ENCODE results near the gene KRTAP10-9. TPM values are rescaled to one million over a fixed set of nuclear protein-coding genes. Genes with fewer than 3 reads are reported as not detected.

The KRTAP10-9 gene
- total RNA-seq, 1 donor from 2014 or later = not detected

- no peak for DNase-seq (ENCODE audit: low spot score)
These were observed 37.8 kb downstream of the KRTAP10-9 start for GRCh38 chr21:44664691-44665090.

GRCh38 chr21:44666401-44667320 lies 39.8 kb downstream of the KRTAP10-9 start, which contains the start of gene KRTAP12-2:
KRTAP12-2 (minus strand) TSS chr21:44666927; CDS start chr21:44666886, 41 bp downstream.
- no peak for DNase-seq (ENCODE audit: low spot score)

- DNase-seq (ENCODE audit: low spot score) = no peak
These were observed 40.7 kb downstream of the KRTAP10-9 start for GRCh38 chr21:44667612-44668011.

GRCh38 chr21:44670642-44671432 lies 43.9 kb downstream of the KRTAP10-9 start:
- DNase-seq (ENCODE audit: low spot score) = no peak

- DNase-seq (ENCODE audit: low spot score) = no peak
These were observed 45.0 kb downstream of the KRTAP10-9 start for GRCh38 chr21:44671911-44672310.

GRCh38 chr21:44677881-44678280 lies 51.0 kb downstream of the KRTAP10-9 start:
- DNase-seq (ENCODE audit: low spot score) = no peak

Other genes with a start within 250 kb of the KRTAP10-9 start
- gene LRRC3, start 171.6 kb upstream of the KRTAP10-9 start, total RNA-seq = 3.8 TPM
- not detected for gene KRTAP10-1, start 86.9 kb upstream of the KRTAP10-9 start, total RNA-seq
- gene KRTAP10-2, start 75.6 kb upstream of the KRTAP10-9 start, total RNA-seq = not detected
- gene KRTAP10-3, start 68.3 kb upstream of the KRTAP10-9 start, total RNA-seq = not detected
- gene KRTAP10-4, start 53.4 kb upstream of the KRTAP10-9 start, total RNA-seq = not detected
- not detected for gene KRTAP10-5, start 46.5 kb upstream of the KRTAP10-9 start, total RNA-seq
- not detected for gene KRTAP10-6, start 34.6 kb upstream of the KRTAP10-9 start, total RNA-seq
- not detected for gene KRTAP10-7, start 26.5 kb upstream of the KRTAP10-9 start, total RNA-seq
- not detected for gene KRTAP10-8, start 15.0 kb upstream of the KRTAP10-9 start, total RNA-seq
- not detected for gene KRTAP10-10, start 10.3 kb downstream of the KRTAP10-9 start, total RNA-seq
- not detected for gene KRTAP10-11, start 19.3 kb downstream of the KRTAP10-9 start, total RNA-seq
- gene KRTAP12-4, start 27.6 kb downstream of the KRTAP10-9 start, total RNA-seq = not detected
- gene KRTAP12-3, start 30.8 kb downstream of the KRTAP10-9 start, total RNA-seq = not detected
- gene KRTAP12-2, start 39.8 kb downstream of the KRTAP10-9 start, total RNA-seq = not detected
- gene KRTAP12-1, start 55.1 kb downstream of the KRTAP10-9 start, total RNA-seq = not detected
- gene KRTAP10-12, start 70.1 kb downstream of the KRTAP10-9 start, total RNA-seq = not detected
- gene TSPEAR, start 84.5 kb downstream of the KRTAP10-9 start, total RNA-seq = 0.10 TPM
- gene UBE2G2, start 174.7 kb downstream of the KRTAP10-9 start, total RNA-seq = 126 TPM
- gene SUMO3, start 191.0 kb downstream of the KRTAP10-9 start, total RNA-seq = 73.4 TPM
- gene PTTG1IP, start 246.6 kb downstream of the KRTAP10-9 start, total RNA-seq = 181 TPM

Measured in ureter (tissue), 1 donor.